HG03469 (cell line): Measurements from ENCODE around the gene RYR3.

Source experiments
- ATAC-seq: cut with Tn5 transposase; IDR thresholded peaks from one replicate; pipeline ENCODE4 v1.9.1; 2021; ENCODE audit warnings: mild to moderate bottlenecking, moderate library complexity, moderate number of reproducible peaks; ENCODE audit not compliant: unreplicated experiment

The RYR3 gene

GRCh38 chr15:33693166-33693800 lies 382.5 kb downstream of the RYR3 start:
- ATAC-seq, result no peak

GRCh38 chr15:33698126-33698525 lies 387.4 kb downstream of the RYR3 start:
- no peak for ATAC-seq

GRCh38 chr15:33699145-33699544 lies 388.4 kb downstream of the RYR3 start:
- ATAC-seq, result no peak

GRCh38 chr15:33699691-33700447 lies 389.1 kb downstream of the RYR3 start:
- no peak for ATAC-seq

- ATAC-seq, result peak; percentile 46
Measured at GRCh38 chr15:33700695-33701303, 390.0 kb downstream of the RYR3 start.

- no peak for ATAC-seq
Measured at GRCh38 chr15:33701304-33701696, 390.5 kb downstream of the RYR3 start.

GRCh38 chr15:33706173-33706572 lies 395.4 kb downstream of the RYR3 start:
- no peak for ATAC-seq

- no peak for ATAC-seq
Measured at GRCh38 chr15:33710748-33711147, 400.0 kb downstream of the RYR3 start.

- no peak for ATAC-seq
Measured at GRCh38 chr15:33716025-33716424, 405.3 kb downstream of the RYR3 start.

GRCh38 chr15:33720952-33721351 lies 410.2 kb downstream of the RYR3 start:
- no peak for ATAC-seq

GRCh38 chr15:33722005-33722672 lies 411.4 kb downstream of the RYR3 start:
- peak; percentile 91 for ATAC-seq

- ATAC-seq, result no peak
Measured at GRCh38 chr15:33722673-33723015, 411.9 kb downstream of the RYR3 start.

GRCh38 chr15:33724321-33725036 lies 413.7 kb downstream of the RYR3 start:
- ATAC-seq, result no peak

GRCh38 chr15:33729653-33730052 lies 418.9 kb downstream of the RYR3 start:
- no peak for ATAC-seq

GRCh38 chr15:33730815-33731214 lies 420.0 kb downstream of the RYR3 start:
- no peak for ATAC-seq

GRCh38 chr15:33735143-33735542 lies 424.4 kb downstream of the RYR3 start:
- ATAC-seq, result no peak

- no peak for ATAC-seq
Measured at GRCh38 chr15:33735637-33736247, 425.0 kb downstream of the RYR3 start.

- ATAC-seq, result no peak
Measured at GRCh38 chr15:33737687-33738601, 427.2 kb downstream of the RYR3 start.

- ATAC-seq, result no peak
Measured at GRCh38 chr15:33738941-33739664, 428.3 kb downstream of the RYR3 start.
